Measurements from ENCODE around the gene PDE6H.

Gene PDE6H

GRCh38 chr12:14976658-14977057, 3.8 kb downstream of the PDE6H start:
- no peak for DNase-seq

DNA sequence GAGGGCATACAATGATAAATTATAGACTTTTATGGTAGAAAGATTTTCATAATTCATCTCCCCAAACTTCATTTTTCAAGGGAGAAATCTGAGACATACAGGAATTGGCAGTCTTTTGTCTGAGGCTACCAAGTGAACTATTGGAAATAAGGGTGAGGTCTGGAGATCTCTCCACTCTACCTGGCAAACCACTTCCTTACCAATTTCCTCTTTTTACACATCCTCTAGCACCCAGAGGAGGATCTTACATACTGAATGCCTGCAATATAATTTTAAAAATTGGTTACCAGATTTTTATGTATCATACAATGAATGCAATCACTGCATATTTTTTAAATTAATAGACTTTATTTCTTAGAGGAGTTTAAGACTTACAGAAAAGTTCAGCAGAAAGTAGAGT, 6.6 kb downstream of the PDE6H start:
- DNase-seq, result no peak

DNA sequence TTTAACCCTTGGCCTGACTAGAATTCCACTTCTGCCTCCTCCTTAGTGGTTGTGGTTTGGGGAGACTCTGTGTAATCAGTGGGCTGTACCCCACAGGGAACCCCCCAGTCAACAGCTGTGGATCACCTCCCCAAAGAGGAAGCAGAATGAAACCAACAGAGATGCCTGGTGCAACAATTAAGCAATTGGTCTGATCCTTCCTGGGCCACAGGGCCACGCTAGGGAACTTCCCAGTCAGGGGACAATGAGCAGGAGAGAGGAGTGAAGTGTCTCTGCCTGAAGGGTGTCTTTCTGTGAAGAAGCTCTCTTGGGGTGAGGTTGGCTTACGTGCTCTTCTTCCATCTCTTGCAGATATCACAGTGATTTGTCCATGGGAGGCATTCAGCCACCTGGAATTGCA, 8.2 kb downstream of the PDE6H start:
- no peak for DNase-seq

GRCh38 chr12:14982562-14982961, 9.7 kb downstream of the PDE6H start:
- DNase-seq, result no peak

- DNase-seq, result no peak
Measured at GRCh38 chr12:14982991-14983390, 10.1 kb downstream of the PDE6H start.

DNA sequence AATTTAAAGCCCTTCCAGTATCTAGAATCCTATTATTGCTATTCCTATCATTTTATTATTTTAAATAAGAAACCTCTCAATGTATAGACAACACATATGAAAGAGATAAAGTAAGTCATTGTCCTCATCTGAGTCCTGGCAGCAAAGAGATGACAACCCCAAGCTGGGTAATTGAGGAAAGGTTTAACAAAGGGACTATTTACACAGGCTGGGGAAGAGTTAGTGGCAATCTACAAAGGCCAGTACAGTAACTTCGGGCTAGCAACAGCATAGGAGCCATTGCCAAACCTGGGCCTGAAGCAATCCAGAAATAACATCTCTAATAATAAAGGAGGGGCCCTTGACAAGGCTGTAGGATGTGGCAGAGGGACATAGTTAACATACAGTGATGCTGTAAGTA, 11.2 kb downstream of the PDE6H start:
- no peak for DNase-seq

GRCh38 chr12:14984766-14985285, 12.0 kb downstream of the PDE6H start:
- no peak for DNase-seq

- DNase-seq, result no peak
Measured at GRCh38 chr12:14986449-14986848, 13.6 kb downstream of the PDE6H start.

- DNase-seq, result no peak
Measured at GRCh38 chr12:14988035-14988434, 15.2 kb downstream of the PDE6H start.

DNA sequence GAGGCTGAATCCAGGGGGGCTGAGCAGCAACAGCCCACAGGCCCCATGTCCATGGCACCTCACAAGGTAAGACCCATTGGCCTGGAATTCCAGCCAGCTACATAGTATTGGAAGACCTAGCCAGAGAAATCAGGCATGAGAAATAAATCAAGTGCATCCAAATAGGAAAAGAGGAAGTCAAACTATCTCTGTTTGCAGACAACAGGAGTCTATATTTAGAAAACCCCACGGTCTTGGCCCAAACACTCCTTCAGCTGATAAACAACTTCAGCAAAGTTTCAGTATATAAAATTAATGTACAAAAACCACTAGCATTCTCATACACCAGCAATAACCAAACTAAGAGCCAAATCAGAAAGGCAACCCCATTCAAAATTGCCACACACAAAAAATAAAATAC, 16.9 kb downstream of the PDE6H start:
- DNase-seq, result no peak

DNA sequence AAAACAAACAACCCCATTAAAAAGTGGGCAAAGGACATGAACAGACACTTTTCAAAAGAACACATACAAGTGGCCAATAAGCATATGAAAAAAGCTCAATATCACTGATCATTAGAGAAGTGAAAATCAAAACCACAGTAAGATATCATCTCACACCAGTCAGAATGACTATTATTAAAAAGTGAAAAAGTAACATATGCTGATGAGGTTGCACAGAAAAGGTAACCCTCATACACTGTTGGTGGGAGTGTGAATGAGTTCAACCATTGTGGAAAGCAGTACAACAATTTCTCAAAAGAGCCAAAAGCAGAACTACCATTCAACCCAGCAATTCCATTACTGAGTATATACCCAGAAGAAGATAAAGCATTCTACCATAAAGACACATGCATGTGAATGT, 18.2 kb downstream of the PDE6H start:
- DNase-seq, result no peak

DNA sequence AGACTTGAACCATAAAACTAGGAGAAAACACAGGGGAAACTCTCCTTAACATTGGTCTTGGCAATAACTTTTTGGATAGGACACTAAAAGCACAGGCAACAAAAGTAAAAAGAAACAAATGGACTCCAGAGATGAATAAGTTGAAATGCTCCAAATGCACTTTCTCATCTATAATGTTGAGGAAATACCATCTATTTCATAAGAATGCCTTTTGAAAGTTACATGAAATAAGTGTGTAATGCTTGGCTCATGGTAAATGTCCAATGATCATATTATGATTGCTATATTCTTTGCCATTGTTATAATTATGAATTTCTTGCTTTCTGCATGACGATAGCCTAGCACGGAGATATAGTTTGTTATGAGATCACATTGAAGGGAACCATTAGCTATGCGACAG, 19.8 kb downstream of the PDE6H start:
- DNase-seq, result no peak

- DNase-seq, result no peak
Measured at GRCh38 chr12:14993117-14993516, 20.3 kb downstream of the PDE6H start.

DNA sequence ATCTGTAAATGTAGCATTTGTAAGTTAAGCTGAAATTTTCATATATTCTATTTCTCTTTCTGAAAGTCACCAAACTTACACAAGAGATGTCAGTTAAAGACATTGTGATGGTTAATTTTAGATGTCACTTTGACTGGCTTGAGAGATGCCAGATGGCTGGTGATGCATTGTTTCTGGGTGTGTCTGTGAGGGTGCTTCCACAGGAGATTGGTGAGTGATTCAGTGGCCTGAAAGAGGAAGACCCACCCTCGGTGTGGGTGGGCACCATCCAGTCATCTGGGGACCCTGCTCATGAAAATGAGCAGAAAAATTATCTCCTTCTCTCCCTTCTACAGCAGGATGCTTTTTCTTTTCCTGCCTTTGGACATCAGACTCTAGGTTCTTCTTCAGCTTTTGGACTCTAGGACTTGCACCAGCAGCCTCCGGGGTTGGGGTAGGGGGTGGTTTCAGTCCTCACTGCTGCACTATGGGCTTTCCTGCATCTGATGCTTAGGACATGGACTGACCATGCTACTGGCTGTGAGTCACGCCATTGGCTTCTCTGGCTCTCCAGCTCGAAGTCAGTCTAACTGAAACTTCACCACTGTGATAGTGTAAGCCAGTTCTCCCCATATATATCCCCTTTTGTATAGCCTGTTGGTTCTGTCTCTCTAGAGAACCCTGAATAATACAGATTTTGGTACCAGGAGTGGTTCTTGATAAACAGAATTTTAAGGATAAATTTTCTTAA, 20.9 kb downstream of the PDE6H start:
- peak in 1 of 2 experiments; percentile 39 for DNase-seq

DNA sequence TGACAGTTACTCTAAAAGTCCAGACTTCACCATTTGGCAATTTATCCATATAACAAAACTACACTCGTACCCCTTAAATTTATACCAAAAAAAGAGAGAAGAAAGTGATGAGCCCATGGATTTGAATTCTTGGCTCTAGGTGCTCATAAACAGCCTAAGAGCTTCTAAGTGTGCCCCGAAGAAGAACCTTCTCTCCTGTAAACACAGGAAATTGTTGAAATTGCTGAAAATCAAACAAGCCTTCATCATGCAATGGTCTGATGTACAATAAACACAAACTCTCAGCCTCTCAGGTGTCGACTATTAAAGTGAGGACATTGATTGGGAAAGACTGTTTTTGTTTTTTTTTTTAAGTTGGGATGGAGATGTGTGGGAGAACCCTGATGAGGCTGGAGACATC, 21.8 kb downstream of the PDE6H start:
- DNase-seq, result no peak

DNA sequence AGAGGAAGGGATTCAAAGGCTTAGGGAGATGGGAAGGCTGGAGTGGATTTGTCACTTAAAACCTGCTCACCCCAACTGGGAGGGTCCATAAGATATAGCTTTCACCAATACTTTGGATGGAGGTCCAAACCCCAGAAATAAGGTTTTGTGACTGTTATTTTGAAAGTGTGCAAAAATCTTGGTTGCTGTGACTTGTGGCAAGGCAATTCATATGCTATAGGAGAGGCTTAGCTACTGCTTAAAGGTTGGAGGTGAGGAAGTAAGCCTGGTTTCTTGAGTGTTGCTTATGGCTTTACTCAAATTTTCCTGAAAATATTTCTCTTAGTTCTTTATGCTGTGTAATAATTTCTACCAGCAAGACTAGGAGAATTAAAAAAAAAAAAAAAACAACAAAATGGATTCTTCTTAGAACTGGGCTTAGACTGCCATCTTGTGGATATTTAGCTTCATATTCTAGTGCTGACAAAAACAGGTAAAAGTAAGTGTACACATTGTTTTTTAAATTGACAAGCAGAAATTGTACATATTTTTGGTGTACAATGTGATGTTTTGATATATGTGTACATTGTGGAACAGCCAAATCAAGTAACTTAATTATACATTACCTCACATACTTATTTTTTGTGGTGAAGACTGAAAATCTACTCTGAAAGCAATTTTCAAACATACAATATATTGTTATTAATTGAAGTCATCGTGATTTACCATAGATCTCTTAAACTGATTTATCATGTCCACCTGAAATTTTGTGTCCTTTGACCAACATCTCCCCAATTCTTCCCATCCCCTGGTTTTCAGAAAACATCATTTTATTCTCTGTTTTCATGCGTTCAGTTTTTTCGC, 23.0 kb downstream of the PDE6H start:
- no peak for DNase-seq

DNA sequence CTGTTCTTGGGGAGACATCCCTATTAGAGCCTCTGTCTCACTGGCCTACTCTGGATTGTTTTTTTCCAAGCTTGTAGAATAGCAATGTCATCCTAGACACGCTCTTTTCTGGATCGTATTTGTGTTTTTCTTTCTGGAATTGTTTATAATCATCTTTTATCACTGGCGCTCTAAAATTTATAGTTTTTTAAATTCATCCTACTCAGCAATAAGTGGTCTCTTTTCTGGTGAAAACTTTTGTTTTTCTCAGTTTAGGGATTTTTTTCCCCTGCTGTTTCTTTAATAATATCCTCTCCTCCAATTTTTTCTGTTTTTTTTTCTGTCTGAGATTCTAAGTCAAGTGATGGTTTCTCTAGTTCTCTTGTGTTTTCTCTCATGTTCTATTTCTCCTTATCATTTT, 25.2 kb downstream of the PDE6H start:
- no peak for DNase-seq

DNA sequence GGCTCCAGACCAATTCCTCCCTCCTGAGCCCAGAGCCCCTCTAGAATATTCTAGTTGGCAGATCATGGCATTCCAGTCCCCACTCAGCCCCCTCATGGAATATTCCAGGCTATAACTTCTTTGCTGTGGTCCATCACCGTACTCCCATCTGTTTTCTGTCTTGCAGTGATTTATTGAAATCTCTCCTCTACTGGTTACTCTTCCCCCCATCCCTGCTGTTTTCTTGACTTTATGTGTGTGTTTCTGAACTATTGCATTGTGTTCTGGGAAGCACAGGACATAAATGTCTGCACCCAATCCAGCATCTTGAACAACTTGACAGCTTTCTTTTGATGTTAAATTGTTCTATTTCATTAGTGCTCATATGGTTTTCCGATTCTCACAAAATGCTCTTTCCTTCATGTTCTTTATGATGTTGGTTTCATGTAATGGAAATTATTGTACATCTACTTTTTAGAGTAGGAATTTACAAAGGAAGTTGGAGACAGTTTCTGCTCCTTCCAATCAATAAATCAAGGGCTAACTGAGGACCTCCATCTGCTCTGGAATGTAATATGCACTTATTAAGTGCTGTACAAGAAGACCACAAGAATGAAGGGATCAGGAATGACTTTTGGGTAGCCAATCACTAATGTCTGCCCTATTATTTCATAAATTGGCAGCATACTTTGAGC, 26.3 kb downstream of the PDE6H start:
- no peak for DNase-seq

GRCh38 chr12:14999695-15000365, 27.0 kb downstream of the PDE6H start:
- DNase-seq, result no peak

DNA sequence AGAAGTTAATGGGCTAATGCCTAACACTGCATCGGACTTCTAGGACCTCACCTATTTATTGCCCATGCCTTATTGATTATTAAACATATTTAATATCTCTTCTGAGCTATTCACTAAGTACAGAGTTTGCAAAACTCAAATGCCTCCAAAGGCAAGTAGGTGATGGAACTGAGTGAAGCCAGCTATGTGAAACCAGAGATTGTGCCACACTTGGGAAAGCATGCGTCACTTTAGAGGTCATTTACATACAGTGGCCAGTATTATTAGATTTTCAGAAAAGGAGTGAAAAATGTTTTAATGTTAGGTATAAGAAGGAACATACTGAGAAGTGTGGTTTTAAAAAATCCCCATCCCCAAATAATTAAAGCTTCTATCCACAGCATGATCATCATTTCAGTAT, 27.7 kb downstream of the PDE6H start:
- no peak for DNase-seq

- DNase-seq, result no peak
Measured at GRCh38 chr12:15001733-15002382, 29.0 kb downstream of the PDE6H start.

GRCh38 chr12:15004421-15004820, 31.6 kb downstream of the PDE6H start:
- DNase-seq, result no peak

GRCh38 chr12:15005064-15005463, 32.2 kb downstream of the PDE6H start:
- no peak for DNase-seq
